ENCODE data around the gene RNGTT.

DNA sequence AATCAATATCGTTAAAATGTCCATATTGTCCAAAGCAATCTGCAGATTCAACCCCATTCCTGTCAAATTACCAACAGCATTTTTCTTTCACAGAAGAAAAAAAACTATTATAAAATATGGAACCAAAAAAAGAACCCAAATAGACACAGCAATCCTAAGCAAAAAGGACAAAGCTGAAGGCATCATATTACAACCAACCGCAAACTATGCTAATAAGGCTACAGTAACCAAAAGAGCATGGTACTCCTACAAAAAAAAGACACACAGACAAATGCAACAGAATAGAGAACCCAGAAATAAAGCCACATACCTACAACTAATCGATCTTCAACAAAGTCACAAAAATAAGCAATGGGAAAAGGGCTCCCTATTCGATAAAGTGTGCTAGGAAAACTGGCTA lies 49.2 kb downstream of the RNGTT start:
- TF ChIP-seq, protein P1, sequence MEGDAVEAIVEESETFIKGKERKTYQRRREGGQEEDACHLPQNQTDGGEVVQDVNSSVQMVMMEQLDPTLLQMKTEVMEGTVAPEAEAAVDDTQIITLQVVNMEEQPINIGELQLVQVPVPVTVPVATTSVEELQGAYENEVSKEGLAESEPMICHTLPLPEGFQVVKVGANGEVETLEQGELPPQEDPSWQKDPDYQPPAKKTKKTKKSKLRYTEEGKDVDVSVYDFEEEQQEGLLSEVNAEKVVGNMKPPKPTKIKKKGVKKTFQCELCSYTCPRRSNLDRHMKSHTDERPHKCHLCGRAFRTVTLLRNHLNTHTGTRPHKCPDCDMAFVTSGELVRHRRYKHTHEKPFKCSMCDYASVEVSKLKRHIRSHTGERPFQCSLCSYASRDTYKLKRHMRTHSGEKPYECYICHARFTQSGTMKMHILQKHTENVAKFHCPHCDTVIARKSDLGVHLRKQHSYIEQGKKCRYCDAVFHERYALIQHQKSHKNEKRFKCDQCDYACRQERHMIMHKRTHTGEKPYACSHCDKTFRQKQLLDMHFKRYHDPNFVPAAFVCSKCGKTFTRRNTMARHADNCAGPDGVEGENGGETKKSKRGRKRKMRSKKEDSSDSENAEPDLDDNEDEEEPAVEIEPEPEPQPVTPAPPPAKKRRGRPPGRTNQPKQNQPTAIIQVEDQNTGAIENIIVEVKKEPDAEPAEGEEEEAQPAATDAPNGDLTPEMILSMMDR (optimal IDR thresholded peaks at IDR 0.05 in 1 of 3, IDR thresholded peaks at IDR 0.05 in 1 of 3, conservative IDR thresholded peaks at IDR 0.05 in 1 of 3; ENCODE audit: extremely low read depth in 1 of 3, insufficient read depth in 2 of 3, low read length in 3 of 3) = no peak
- TF ChIP-seq EZH2 (IDR thresholded peaks at IDR 0.05; ENCODE audit: low read length) = no peak
